ENCODE measurements around the gene TMF1. TPM values are rescaled to one million over a fixed set of nuclear protein-coding genes. Genes with fewer than 3 reads are reported as not detected.

The TMF1 gene
- total RNA-seq, 1 experiment from 2014 or later = 50.2 TPM

- Mint-ChIP-seq H3K9me3 (ENCODE audit: unreplicated experiment) (no peaks in the 10 kb centered on the region), H3K4me3 (ENCODE audit: unreplicated experiment) (no peak overlapping the region), H3K27me3 (ENCODE audit: insufficient read depth, unreplicated experiment) (no peaks in the 10 kb centered on the region), H3K27ac (ENCODE audit: low read depth, unreplicated experiment) (no peak overlapping the region), H3K36me3 (ENCODE audit: insufficient read depth, unreplicated experiment) (peaks cover 83% of the 10 kb centered on the region), H3K4me1 (ENCODE audit: insufficient read depth, unreplicated experiment) (peaks cover 6% of the 10 kb centered on the region)
- intact Hi-C loops (cut with micrococcal nuclease) = no loop called here
- BruUV-seq (replicated peaks) = no TSS peak
- ChIA-PET CTCF (interaction anchor here (0.7 to 0.9 kb wide), 2 partner anchors 9 to 943 kb away, joined by 3 to 5 read pairs; partner anchors contain the start of gene EOGT), POLR2A (interaction anchor here (0.6 to 1.3 kb wide), 2 partner anchors 8 to 77 kb away, joined by 3 to 4 read pairs; partner anchors contain the start of gene EOGT)
- no peak for TF ChIP-seq CTCF (IDR thresholded peaks at IDR 0.05; ENCODE audit: unreplicated experiment)
- DNase-seq (ENCODE audit: unreplicated experiment) = no peak
Observed at GRCh38 chr3:69005071-69005790, 46.9 kb downstream of the TMF1 start.

- no peaks in the 10 kb centered on the region for H3K9me3 Mint-ChIP-seq (ENCODE audit: unreplicated experiment)
- intact Hi-C loops (cut with micrococcal nuclease) = no loop called here
- DNase-seq (ENCODE audit: unreplicated experiment) = no peak
- H3K27ac Mint-ChIP-seq (ENCODE audit: low read depth, unreplicated experiment) = no peak overlapping the region
- CTCF ChIA-PET = no interaction called here
- BruUV-seq (replicated peaks) = no TSS peak
- no peak for TF ChIP-seq CTCF (IDR thresholded peaks at IDR 0.05; ENCODE audit: unreplicated experiment)
- no peaks in the 10 kb centered on the region for H3K4me1 Mint-ChIP-seq (ENCODE audit: insufficient read depth, unreplicated experiment)
- H3K4me3 Mint-ChIP-seq (ENCODE audit: unreplicated experiment) = no peak overlapping the region
- H3K36me3 Mint-ChIP-seq (ENCODE audit: insufficient read depth, unreplicated experiment) = peaks cover 85% of the 10 kb centered on the region
- no peaks in the 10 kb centered on the region for H3K27me3 Mint-ChIP-seq (ENCODE audit: insufficient read depth, unreplicated experiment)
- POLR2A ChIA-PET = interaction anchor here (3.2 kb wide), 1 partner anchor 9 kb away, joined by 11 read pairs; the partner anchor contains the start of gene EOGT
Observed at GRCh38 chr3:69004138-69004537, 48.0 kb downstream of the TMF1 start.

GRCh38 chr3:68999605-69000004, 52.5 kb downstream of the TMF1 start:
- no peak overlapping the region for H3K4me3 Mint-ChIP-seq (ENCODE audit: unreplicated experiment)
- no TSS peak for BruUV-seq (replicated peaks)

More at GRCh38 chr3:68999605-69000004, 52.5 kb downstream of the TMF1 start:
- Mint-ChIP-seq H3K9me3 (ENCODE audit: unreplicated experiment) (no peaks in the 10 kb centered on the region), H3K27ac (ENCODE audit: low read depth, unreplicated experiment) (no peak overlapping the region), H3K4me1 (ENCODE audit: insufficient read depth, unreplicated experiment) (no peaks in the 10 kb centered on the region), H3K36me3 (ENCODE audit: insufficient read depth, unreplicated experiment) (peaks cover 96% of the 10 kb centered on the region), H3K27me3 (ENCODE audit: insufficient read depth, unreplicated experiment) (no peaks in the 10 kb centered on the region)
- ChIA-PET CTCF (interaction anchor here (0.8 kb wide), 1 partner anchor 53 kb away, joined by 3 read pairs; the partner anchor contains the start of gene TMF1), POLR2A (interaction anchor here (1.0 to 1.1 kb wide), 2 partner anchors 14 kb away, joined by 3 read pairs; partner anchors contain the start of gene EOGT)
- no peak for TF ChIP-seq CTCF (IDR thresholded peaks at IDR 0.05; ENCODE audit: unreplicated experiment)
- intact Hi-C loops (cut with micrococcal nuclease) = no loop called here
- DNase-seq (ENCODE audit: unreplicated experiment) = no peak

Measured in MCF 10A (cell line).